Activated T-cell treated with anti-CD3 and anti-CD28 coated beads, Interleukin-2, amount 50 U/mL, for 24 hours (primary cell): ENCODE measurements around the gene SGMS2.

ENCODE experiments used
- DNase-seq: peaks from one replicate; pipeline ENCODE4 v3.0.0-alpha.2; 2020
- H3K27ac Mint-ChIP-seq: 2 replicates; pipeline ENCODE4 v1.8.0; 2020; ENCODE audit warnings: mild to moderate bottlenecking, mixed read lengths
- H3K27me3 Mint-ChIP-seq: 2 replicates; pipeline ENCODE4 v1.8.0; 2020; ENCODE audit warnings: mixed read lengths
- H3K36me3 Mint-ChIP-seq: 2 replicates; pipeline ENCODE4 v1.8.0; 2020; ENCODE audit warnings: low read depth, mixed read lengths
- H3K4me1 Mint-ChIP-seq: 2 replicates; pipeline ENCODE4 v1.8.0; 2020; ENCODE audit warnings: low read depth, mixed read lengths
- H3K4me3 Mint-ChIP-seq: 2 replicates; pipeline ENCODE4 v1.8.0; 2020; ENCODE audit warnings: mild to moderate bottlenecking, moderate library complexity, mixed read lengths
- H3K9me3 Mint-ChIP-seq: 2 replicates; pipeline ENCODE4 v1.8.0; 2020; ENCODE audit warnings: mixed read lengths

The SGMS2 gene

DNA sequence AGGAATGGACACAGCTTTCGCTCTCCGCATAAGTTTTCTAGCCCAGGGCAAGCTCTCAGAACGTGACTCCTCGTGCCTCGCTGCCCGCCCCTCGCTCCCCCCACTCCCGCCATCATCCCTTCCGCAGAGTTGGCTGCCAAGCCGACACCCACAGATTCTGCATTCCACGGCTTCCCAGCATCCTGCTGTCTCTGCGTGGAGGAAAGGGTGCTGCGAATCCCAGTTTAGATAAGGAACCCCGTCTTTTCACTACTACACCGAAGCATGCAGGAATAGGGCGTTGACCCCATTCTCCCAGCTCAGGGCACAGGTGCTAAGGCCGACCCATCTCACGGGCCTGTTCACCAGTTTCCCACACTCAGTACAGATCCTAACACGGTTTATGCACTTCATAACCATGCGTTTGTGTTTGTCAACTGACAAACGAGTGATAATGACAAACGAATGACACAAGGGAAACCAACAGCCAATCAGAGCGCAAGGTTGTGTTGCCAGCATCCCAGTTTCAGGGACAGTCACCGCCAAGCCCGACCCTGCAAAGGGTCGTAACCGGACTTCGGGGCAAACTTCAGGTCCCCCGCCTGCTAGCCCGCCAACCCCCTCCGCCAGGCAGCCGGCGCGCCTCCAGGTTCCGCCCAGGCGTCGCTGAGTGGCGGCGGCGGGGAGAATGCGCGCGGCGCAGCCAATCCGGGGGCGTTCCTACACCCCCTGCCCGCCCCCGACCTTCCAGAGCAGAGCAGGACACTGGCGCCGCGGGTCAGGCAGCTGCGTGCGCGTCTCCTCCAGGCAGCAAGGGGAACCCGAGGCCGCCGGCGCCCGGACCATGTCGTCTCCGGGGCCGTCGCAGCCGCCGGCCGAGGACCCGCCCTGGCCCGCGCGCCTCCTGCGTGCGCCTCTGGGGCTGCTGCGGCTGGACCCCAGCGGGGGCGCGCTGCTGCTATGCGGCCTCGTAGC is 106.4 kb downstream of the SGMS2 start, which contains the start of gene CYP2U1:
CYP2U1 (plus strand) TSS at position 729 of the 954 bp plus-strand sequence; CDS start at position 824, 95 bp downstream.
- peak within 1 kb of the TSS; percentile 80 for H3K27ac Mint-ChIP-seq
- peak; percentile 86 for DNase-seq
- H3K9me3 Mint-ChIP-seq, result no peaks in the 10 kb centered on the region
- no peaks in the 10 kb centered on the region for H3K36me3 Mint-ChIP-seq
- H3K27me3 Mint-ChIP-seq, result no peaks in the 10 kb centered on the region
- H3K4me1 Mint-ChIP-seq, result peaks cover 35% of the 10 kb centered on the region
- peak within 1 kb of the TSS; percentile 84 for H3K4me3 Mint-ChIP-seq

DNA sequence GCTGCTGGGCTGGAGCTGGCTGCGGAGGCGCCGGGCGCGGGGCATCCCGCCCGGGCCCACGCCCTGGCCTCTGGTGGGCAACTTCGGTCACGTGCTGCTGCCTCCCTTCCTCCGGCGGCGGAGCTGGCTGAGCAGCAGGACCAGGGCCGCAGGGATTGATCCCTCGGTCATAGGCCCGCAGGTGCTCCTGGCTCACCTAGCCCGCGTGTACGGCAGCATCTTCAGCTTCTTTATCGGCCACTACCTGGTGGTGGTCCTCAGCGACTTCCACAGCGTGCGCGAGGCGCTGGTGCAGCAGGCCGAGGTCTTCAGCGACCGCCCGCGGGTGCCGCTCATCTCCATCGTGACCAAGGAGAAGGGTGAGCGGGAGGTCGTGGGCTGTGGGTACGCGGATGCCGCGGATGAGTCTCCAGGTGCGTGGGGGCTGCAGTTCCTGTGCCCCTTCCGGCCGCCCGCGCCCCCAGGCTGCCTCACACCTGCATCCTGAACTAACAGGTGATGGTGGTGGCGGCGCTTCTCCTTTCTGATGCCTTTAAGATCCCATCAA is 107.1 kb downstream of the SGMS2 start:
- DNase-seq, result no peak
- Mint-ChIP-seq H3K36me3 (peaks cover under 1% of the 10 kb centered on the region), H3K4me1 (peaks cover 37% of the 10 kb centered on the region), H3K9me3 (no peaks in the 10 kb centered on the region), H3K4me3 (peak overlapping the region; percentile 84), H3K27ac (peak overlapping the region; percentile 80), H3K27me3 (no peaks in the 10 kb centered on the region)

DNA sequence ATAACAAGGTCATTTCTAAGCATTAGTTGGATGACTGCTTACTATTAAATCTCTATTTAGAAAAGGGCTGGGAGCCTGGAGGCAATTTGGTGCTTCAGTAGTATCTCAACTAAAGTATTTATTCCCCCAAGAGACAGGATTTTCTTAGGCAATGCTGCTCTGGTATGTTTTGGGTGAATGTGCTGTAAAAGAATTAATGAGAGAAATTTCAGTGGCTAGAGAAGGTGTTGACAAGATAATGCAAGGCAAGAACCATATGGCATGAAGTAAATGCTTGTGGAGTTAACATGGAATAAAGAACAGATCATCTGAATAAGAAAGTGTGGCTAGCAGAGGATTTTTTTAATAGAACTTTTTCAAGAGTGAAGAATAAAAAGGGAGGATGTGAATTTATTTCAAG is 110.5 kb downstream of the SGMS2 start:
- Mint-ChIP-seq H3K9me3 (no peaks in the 10 kb centered on the region), H3K27me3 (no peaks in the 10 kb centered on the region), H3K36me3 (peaks cover 4% of the 10 kb centered on the region), H3K4me1 (peaks cover 47% of the 10 kb centered on the region), H3K4me3 (no peak overlapping the region), H3K27ac (no peak overlapping the region)
- no peak for DNase-seq

DNA sequence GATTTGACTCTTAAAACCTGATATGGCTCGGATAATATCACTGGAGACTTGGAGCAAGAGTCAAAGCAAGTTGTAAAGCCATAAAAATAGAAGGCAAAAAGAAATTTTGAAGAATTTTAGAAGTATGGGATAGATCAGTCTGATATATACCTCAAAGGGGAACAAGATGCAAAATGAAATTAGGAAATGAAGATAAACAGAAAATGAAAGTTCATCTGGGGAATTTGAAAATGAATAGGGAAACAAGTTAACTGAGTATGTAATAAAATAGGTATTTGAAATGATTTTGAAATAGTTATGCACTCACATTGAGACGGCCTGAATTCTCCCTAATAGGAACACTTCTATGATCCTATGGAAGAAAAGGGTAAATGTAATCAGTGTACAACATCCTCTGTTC is 112.3 kb downstream of the SGMS2 start:
- no peak for DNase-seq
- Mint-ChIP-seq H3K27me3 (no peaks in the 10 kb centered on the region), H3K27ac (no peak overlapping the region), H3K4me1 (peaks cover 37% of the 10 kb centered on the region), H3K36me3 (peaks cover 4% of the 10 kb centered on the region), H3K9me3 (no peaks in the 10 kb centered on the region), H3K4me3 (no peak overlapping the region)

DNA sequence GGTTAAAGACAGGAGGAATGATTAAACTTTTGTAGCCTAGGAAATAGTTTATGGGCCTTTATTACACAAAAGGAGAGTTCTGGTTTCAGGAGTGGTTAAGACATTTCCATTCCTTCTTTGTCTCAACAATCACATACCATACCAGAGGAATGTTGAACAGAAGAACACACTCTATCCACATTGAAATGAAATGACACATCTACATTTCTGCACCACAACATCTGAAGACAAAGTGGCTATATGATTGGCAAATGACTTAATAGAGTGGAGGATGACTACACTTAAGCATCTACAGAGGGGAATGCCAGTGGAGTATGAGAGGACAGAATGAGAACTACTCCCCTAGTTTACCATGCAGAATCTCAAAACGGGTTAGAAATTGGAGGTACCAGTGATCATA is 114.6 kb downstream of the SGMS2 start:
- Mint-ChIP-seq H3K4me1 (peaks cover 18% of the 10 kb centered on the region), H3K27me3 (no peaks in the 10 kb centered on the region), H3K4me3 (no peak overlapping the region), H3K27ac (no peak overlapping the region), H3K9me3 (no peaks in the 10 kb centered on the region), H3K36me3 (peaks cover 4% of the 10 kb centered on the region)
- DNase-seq, result no peak

DNA sequence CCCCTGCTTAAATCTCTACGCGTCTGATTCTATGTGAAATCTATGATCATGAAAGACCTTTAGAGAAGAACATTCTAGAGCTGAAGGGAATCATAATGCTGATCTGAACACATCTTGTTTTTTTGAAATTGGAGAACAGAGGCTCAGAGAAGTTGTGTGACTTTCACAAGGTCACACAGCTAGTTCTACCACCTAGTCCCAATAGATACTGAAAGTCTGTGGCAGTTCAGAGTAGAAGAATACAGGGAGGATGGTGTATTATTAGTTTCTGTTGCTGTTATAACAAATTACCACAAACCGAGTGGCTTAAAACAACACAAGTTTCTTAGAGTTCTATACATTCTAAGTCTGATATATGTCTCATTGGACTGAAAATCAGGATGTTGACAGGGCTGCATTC is 121.1 kb downstream of the SGMS2 start:
- Mint-ChIP-seq H3K27me3 (no peaks in the 10 kb centered on the region), H3K9me3 (no peaks in the 10 kb centered on the region), H3K27ac (no peak overlapping the region), H3K4me3 (no peak overlapping the region), H3K36me3 (peaks cover 35% of the 10 kb centered on the region), H3K4me1 (no peaks in the 10 kb centered on the region)
- DNase-seq, result no peak

DNA sequence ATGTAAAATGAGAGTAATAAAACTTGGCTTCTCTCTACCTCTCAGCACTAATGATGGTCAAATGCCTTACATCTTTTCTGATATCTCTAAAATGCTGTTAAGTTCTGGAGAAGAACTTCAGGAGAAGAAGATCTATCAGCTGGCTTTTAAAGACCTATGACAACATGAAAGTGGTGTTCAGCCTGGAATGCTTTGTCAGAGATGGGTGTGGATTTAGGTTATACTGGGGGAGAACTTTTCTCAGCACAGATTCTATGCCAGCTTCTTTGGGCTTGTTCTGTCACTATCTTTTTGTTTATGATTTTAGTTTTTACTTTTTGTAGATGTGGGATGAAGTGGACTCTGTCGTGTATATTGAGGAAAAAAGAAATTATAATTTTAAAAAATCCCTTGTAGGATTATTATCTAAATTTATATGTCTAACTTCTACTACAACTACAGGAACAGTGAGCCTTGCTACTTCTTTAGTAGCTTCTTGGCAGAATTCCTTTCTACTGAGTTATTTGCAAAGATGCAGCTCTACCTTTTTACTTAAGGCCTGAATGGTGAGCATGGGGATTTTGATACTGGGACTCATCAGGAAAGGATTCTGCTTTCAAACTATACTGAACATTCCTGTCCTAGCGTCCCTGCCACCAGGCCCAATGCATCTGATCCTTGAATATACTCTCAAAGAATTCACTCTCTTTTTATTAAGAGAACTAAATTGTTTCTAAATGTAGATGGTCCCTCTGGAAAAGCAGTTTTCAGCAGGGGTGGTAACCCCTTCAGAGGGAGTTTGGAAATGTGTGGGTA is 126.2 kb downstream of the SGMS2 start:
- H3K9me3 Mint-ChIP-seq, result peaks cover 3% of the 10 kb centered on the region
- H3K4me3 Mint-ChIP-seq, result no peak overlapping the region
- H3K27me3 Mint-ChIP-seq, result no peaks in the 10 kb centered on the region
- H3K36me3 Mint-ChIP-seq, result peaks cover 34% of the 10 kb centered on the region
- DNase-seq, result no peak
- H3K4me1 Mint-ChIP-seq, result no peaks in the 10 kb centered on the region
- no peak overlapping the region for H3K27ac Mint-ChIP-seq

DNA sequence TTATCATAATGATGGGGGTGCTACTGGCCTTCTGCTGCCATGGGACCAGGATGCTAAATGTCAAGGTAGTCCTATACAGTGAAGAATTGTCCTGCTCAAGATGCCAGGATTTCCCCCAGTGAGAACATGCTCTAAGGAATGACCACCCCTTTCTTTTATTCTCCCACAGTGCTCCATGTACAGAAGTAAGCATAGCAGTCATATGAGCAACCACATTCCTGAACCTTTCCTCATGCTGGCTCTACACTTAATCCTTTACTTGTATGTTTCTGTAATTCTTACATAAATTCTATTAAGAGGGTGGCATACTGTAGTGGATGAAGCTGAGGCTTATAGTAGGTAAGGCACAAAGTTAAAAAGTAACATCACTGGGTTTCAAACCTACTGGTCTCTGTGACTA is 126.8 kb downstream of the SGMS2 start:
- Mint-ChIP-seq H3K27me3 (no peaks in the 10 kb centered on the region), H3K9me3 (peaks cover 9% of the 10 kb centered on the region), H3K4me1 (no peaks in the 10 kb centered on the region), H3K4me3 (no peak overlapping the region), H3K36me3 (peaks cover 39% of the 10 kb centered on the region), H3K27ac (no peak overlapping the region)
- no peak for DNase-seq

DNA sequence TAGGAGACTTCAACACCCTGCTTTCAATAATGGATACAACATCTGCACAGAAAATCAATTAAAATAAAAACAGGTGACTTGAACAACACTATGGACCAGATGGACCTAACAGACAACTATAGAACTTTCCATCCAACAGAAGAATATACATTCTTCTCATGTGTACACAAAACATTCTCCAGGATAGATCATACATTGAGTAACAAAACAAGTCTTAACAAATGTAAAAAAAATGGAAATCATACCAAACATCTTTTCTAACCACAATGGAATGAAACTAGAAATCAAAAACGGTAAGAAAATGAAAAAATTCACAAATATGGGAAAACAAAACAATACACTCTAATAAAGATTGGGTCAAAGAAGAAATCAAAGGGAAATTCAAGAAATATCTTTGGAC is 131.3 kb downstream of the SGMS2 start:
- H3K27ac Mint-ChIP-seq, result no peak overlapping the region
- H3K36me3 Mint-ChIP-seq, result peaks cover 10% of the 10 kb centered on the region
- H3K9me3 Mint-ChIP-seq, result peaks cover 15% of the 10 kb centered on the region
- DNase-seq, result no peak
- no peaks in the 10 kb centered on the region for H3K4me1 Mint-ChIP-seq
- peaks cover 4% of the 10 kb centered on the region for H3K27me3 Mint-ChIP-seq
- H3K4me3 Mint-ChIP-seq, result no peak overlapping the region
